Testis (tissue), 3 donors: ENCODE measurements around the gene UPF1. TPM values are rescaled to one million over a fixed set of nuclear protein-coding genes. Genes with fewer than 3 reads are reported as not detected.

Experiments
- DNase-seq: peaks from one replicate; pipeline ENCODE4 v3.0.0-alpha.2; 2019
- H3K27ac ChIP-seq, 2 donors: fragments of 200-600 bp; sonication (generic); one replicate each; pipeline ENCODE4 v1.5.1; 2019
- H3K27me3 ChIP-seq: fragments of 200-600 bp; sonication (generic); one replicate; pipeline ENCODE4 v1.5.1; 2019
- H3K36me3 ChIP-seq: fragments of 200-600 bp; sonication (generic); one replicate; pipeline ENCODE4 v1.5.1; 2017; ENCODE audit warnings: low read depth; ENCODE audit errors: missing control alignments
- H3K4me1 ChIP-seq: fragments of 200-600 bp; sonication (generic); one replicate; pipeline ENCODE4 v1.5.1; 2019
- H3K4me3 ChIP-seq, 2 donors: fragments of 200-600 bp; sonication (generic); one replicate each; pipeline ENCODE4 v1.5.1; 2017 to 2019
- H3K9me3 ChIP-seq: fragments of 200-600 bp; sonication (generic); one replicate; pipeline ENCODE4 v1.5.1; 2017
- CTCF ChIP-seq, 3 experiments: fragments of 450-650 bp in 2 of 3; fragments of 200-600 bp in 1 of 3; sonication (generic) in 1 of 3; IDR thresholded peaks; one replicate each; pipeline ENCODE4 v1.5.1; 2016 to 2019; ENCODE audit warnings: antibody characterized with exemption in 3 of 3, mild to moderate bottlenecking in 2 of 3, moderate library complexity in 1 of 3
- POLR2A ChIP-seq: fragments of 450-650 bp; IDR thresholded peaks from one replicate; pipeline ENCODE4 v1.6.1; 2017; ENCODE audit warnings: antibody characterized with exemption, mild to moderate bottlenecking, moderate library complexity
- WGBS, 2 donors: methylation state at CpG; one replicate each; pipeline ENCODE4 v1.1.5; 2018; 5-methylcytosine and 5-hydroxymethylcytosine counted together
- intact Hi-C: fragments of 100-400 bp; cut with DNase I; formaldehyde crosslinking; loops from one replicate; pipeline ENCODE4 v1.15.1; 2023; ENCODE audit warnings: low total_unique reads
- polyA plus RNA-seq: library from polyadenylated mRNA; stranded (reverse); fragments of 350-450 nt; fragmentation: Illumina TruSeq; extraction: RNeasy Lipid Tissue Mini Kit (QIAGEN cat#74804); gene quantifications from one replicate; pipeline ENCODE4 v1.2.3, GENCODE V29; 2014; ENCODE audit warnings: low read depth, low replicate concordance; ENCODE audit not compliant: insufficient read depth
- total RNA-seq, 2 donors: library from RNA; depleted of rRNA; stranded (reverse); fragments of >200 nt; gene quantifications; one replicate each; pipeline ENCODE4 v1.2.3, GENCODE V29; 2016

The UPF1 gene
- total and polyA plus RNA-seq, 3 donors from 2014 or later: 99.0 to 188 (median 176) TPM

- peak; percentile 84 for DNase-seq
- Histone ChIP-seq H3K36me3 (no peaks in the 10 kb centered on the region), H3K27ac (no peak overlapping the region), H3K4me1 (peaks cover 12% of the 10 kb centered on the region), H3K9me3 (no peaks in the 10 kb centered on the region), H3K4me3 (no peak overlapping the region), H3K27me3 (no peaks in the 10 kb centered on the region)
- WGBS, 2 donors: 7 to 8% methylated on average over 36 to 51 of the region's 65 CpGs
- intact Hi-C loops: no loop called here
- no peak for TF ChIP-seq POLR2A
- no peak for TF ChIP-seq CTCF (IDR thresholded peaks at IDR 0.05)
Observed at GRCh38 chr19:18785179-18786124, 46.3 kb upstream of the UPF1 start.

- no peak for DNase-seq
- Histone ChIP-seq H3K4me1 (peaks cover 21% of the 10 kb centered on the region), H3K4me3 (no peak overlapping the region), H3K9me3 (no peaks in the 10 kb centered on the region), H3K27me3 (no peaks in the 10 kb centered on the region), H3K36me3 (no peaks in the 10 kb centered on the region), H3K27ac (no peak overlapping the region)
- 0 to 2% methylated on average over 3 to 62 of the region's 68 CpGs for WGBS, 2 donors
- intact Hi-C loops: no loop called here
- TF ChIP-seq CTCF (IDR thresholded peaks at IDR 0.05): no peak
Observed at GRCh38 chr19:18788529-18789421, 43.0 kb upstream of the UPF1 start.

GRCh38 chr19:18789422-18789869 lies 42.3 kb upstream of the UPF1 start:
- peaks cover 21% of the 10 kb centered on the region for H3K4me1 ChIP-seq
- H3K27me3 ChIP-seq: no peaks in the 10 kb centered on the region
- intact Hi-C loops: no loop called here
- H3K27ac ChIP-seq: no peak overlapping the region
- H3K9me3 ChIP-seq: no peaks in the 10 kb centered on the region
- H3K36me3 ChIP-seq: no peaks in the 10 kb centered on the region
- TF ChIP-seq CTCF (IDR thresholded peaks at IDR 0.05) (no peak), POLR2A (no peak)
- no peak for DNase-seq
- H3K4me3 ChIP-seq: peak overlapping the region in 1 of 2 donors; percentile 20
- 1 to 6% methylated on average over 14 to 33 of the region's 38 CpGs for WGBS, 2 donors

- no peaks in the 10 kb centered on the region for H3K9me3 ChIP-seq
- intact Hi-C loops: no loop called here
- peaks cover 21% of the 10 kb centered on the region for H3K4me1 ChIP-seq
- H3K4me3 ChIP-seq: peak overlapping the region in 1 of 2 donors; percentile 20
- H3K36me3 ChIP-seq: no peaks in the 10 kb centered on the region
- H3K27me3 ChIP-seq: no peaks in the 10 kb centered on the region
- no peak for TF ChIP-seq POLR2A
- no peak for TF ChIP-seq CTCF (IDR thresholded peaks at IDR 0.05)
- no peak overlapping the region for H3K27ac ChIP-seq
- DNase-seq: no peak
- WGBS, 2 donors: 1% methylated on average over 16 to 65 of the region's 65 CpGs
Observed at GRCh38 chr19:18789883-18790565, 41.7 kb upstream of the UPF1 start.
